Measurements from ENCODE around the gene ZNF580.

Gene ZNF580

DNA sequence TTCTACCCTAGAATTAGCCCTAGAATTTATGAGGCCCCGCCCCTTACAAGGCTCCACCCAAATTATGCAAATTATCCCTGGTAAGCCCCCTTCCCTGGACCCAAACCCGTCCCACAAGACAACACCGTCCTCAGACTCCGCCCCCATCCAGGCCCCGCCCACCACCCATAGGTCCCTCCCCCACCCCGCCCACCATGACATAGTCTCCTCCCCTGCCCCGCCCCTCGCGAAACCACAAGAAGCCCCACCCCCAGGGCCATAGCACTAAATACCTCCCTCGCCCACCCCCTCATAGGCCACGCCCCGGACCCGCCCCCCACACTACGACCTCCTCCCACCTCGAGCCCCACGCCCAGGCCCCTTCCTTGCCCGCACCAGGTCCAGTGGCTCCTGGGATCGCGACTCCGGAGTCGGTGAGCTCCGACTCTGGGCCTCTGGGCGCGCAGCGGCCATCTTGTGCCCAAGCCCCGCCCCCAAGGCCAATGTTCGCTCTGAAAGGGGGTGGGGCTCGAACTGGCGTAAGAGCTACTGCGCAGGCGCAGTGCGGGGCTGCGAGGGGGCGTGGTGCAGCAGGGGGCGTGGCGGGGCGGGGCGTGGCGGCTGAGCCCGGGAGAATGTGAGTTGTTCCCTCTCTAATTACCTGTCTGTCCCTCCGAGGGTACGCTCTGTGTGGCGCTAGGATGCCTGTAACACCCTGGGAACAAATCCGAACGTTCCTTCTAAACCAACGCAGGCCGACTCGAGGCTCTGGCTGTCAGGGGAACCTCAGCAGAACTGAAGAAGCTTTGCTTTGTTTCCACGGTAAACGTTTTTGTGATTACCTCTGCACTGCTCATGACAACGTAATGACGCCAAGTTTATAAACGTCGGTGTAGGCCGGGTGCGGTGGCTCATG, 16.4 kb upstream of the ZNF580 start, which contains the start of gene ZNF784:
Gene ZNF784, minus strand, starts transcription at position 458 of the 895 bp plus-strand sequence. Its CDS starts 5 bp downstream, at position 453.
- DNase-seq = no peak

DNA sequence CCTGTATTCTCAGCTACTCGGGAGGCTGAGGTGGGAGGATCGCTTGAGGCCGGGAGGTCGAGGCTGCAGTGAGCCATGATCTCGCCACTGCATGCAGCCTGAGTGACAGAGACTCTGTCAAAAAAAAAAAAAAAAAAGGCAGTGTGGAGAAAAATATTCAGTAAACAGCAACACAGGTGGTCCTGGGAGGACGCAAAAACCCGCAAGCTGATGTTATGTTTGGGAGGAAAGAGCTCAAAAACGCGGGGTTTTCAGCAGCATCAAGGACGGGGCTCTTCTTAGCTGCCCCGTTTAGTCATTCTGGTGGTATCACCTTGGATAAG, 15.8 kb upstream of the ZNF580 start:
- no peak for DNase-seq

DNA sequence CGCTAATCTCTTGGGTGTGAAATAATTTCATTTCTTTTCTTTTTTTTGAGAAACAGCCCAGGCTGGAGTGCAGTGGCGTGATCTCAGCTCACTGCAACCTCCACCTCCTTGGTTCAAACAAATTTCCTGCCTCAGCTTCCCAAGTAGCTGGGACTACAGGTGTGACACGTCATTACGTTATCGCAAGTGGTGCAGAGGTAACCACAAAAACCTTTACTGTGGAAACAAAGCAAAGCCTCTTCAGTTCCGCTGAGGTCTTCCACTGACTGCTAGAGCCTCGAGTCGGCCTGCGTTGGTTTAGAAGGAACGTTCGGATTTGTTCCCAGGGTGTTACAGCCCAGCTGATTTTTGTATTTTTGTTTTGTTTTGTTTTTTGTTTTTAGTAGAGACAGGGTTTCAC, 14.5 kb upstream of the ZNF580 start:
- DNase-seq = no peak

DNA sequence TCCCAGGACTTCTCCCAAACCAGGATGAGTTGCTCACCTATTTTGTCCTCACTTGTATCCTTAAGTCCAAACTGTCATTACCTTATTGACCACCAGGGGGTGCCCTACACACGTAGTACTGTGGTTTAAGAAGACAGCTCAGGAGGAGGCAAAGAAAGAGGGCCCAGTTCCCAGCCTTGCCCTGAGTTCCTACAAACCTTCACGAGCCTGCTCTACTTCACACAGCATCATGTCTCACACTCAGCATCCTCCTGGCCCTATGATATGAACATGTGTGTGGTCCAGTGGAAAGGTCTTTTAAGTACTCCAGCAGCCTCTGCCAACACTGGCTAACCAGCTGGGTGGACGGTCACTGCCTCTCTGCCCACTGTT, 8.4 kb upstream of the ZNF580 start:
- DNase-seq = peak; percentile 44

DNA sequence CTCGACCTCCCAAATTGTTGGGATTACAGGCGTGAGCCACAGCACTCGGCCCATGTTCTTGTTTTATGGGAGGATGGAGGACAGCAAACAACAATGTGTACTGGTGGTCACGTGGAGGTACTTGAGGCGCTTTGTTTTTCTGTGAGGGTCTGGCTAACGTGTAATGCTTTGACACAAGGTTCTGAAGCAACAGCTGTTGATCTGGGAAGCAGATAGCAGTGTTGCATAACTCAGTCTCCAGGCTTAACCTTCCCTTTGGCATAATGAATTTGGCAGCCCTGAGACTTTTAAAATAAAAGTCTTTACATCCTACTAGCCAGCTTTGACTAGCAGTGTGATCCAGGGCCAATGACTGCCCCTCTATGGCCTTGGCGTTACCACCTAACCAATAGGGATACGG, 6.9 kb upstream of the ZNF580 start:
- no peak for DNase-seq

DNA sequence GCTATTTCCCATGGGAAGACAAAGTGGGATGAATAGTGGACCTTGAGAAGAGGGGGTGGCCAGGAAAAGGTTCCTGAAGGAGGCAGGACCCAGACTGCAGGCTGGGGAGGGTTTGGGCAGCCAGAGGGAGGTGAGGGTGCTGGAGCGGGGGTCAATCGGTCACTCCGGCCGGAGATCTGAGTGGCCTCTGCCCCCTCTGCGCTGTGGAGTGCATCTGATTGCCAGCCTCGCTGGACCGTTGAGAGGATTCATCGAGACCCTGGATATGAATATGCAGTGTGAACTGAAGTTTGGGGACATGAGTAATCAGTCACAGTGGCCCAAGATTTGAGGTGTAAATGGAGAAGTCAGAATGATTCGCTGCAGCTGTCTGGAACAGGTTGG, 5.5 kb upstream of the ZNF580 start:
- no peak for DNase-seq

DNA sequence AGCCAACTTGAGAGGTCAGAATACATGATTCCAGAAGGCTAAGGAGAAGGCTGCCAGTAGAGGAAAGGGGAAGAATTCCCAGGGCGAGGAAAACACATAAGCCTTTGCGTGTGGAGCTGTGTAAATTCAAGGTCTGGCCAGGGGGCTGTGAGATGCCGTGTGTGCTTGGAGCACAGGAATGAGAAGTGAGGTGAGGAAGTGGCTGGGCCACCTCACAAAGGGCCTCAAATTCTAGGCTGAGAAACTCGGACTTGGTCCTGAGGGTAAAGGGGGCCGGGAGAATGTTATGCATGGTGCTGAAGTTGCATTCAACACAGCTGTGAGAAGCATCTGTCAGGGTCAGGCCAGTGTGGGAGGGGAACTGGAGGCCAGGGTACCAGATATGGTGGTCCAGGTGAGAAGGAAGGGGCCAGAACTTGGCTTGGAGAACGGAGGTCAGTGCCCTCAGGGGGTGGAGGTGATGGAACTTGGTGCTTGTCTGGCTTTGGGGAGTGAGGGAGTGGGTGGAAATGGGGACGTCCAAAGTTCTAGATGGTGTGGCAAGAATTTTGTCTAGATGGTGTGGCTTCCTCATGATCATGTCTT, 4.9 kb upstream of the ZNF580 start:
- no peak for DNase-seq

DNA sequence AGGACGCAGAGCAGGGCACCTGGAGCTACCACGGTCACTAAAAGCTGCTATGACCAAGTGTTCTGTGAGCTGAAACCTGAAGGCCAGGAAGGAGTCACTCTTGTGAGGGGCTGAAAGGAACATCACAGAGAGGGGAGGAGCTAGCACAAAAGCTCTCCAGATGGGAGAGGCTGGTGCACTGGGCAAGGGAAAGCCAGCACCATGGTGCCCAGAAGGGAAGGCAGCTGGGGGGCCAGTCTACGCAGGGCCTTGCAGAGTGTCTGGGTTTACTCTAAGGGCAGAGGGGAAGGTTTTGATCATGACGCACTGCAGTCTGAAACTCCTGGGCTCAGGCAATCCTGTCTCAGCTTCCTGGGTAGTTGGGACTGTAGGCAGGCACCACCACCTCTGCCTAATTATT, 4.1 kb upstream of the ZNF580 start:
- DNase-seq = no peak

DNA sequence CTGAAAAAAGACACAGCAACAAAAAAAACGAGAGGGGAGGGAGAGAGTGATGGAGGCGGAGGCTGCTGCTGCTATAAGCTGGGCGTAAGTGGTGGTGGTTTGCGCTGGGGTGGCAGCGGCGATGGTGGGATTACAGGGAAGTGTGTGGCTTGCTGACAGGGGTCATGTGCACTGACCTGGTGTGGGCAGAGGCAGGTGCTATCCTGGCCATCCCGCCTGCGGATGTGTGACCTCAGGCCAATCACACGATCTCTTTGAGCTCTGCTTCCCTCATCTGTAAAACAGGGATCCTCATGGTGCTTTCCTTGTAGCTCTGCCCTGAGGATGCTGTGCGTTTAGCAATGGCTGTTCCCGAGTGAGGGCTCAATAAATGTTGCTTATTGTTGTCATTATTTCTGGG, 3.3 kb upstream of the ZNF580 start:
- DNase-seq = no peak

DNA sequence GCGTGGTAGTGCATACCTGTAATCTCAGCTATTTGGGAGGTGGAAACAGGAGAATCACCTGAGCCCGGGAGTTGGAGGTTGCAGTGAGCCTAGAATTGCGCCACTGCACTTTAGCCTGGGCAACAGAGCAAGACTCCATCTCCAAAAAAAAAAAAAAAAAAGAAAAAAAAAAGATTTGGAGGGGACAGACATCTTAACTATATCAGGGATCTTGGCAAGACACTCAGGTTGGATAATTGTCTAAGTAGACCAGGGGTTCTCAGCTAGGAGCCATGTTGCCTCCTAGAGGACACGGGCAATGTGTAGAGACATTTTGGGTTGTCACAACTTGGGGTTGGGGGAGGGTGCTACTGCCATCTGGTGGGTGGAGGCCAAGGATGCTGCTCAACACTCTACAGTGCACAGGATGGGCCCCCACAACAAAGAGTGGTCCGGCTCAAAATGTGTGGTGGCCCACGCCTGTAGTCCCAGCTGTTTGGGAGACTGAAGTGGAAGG, 1.9 kb upstream of the ZNF580 start:
- DNase-seq = no peak

DNA sequence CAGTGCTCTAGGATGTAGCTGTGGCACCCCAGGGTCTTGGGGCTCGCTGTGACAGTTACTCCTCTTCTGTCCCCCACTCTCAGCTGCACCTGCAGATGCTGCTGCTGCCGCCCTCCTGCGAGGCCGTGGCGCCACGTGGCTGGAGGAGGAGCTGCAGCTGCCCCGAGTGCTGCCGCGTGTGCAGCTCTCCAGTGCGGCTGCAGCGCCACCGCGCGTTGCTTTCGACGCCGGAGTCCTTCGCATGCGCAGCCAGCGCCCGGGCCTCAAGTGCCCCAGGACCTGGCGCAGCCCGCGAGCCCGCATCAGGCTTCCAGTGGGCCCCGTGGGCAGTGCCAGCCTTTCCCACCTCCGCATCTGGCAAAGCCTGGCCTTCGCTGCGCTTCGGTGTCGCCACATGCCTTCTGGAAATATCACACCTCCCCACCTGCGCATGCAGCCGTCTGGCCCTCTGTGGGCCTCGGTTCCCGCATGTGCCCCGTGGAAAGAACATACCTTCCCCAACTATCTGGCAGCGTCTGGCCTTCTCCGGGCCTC, 692 bp upstream of the ZNF580 start:
- no peak for DNase-seq

DNA sequence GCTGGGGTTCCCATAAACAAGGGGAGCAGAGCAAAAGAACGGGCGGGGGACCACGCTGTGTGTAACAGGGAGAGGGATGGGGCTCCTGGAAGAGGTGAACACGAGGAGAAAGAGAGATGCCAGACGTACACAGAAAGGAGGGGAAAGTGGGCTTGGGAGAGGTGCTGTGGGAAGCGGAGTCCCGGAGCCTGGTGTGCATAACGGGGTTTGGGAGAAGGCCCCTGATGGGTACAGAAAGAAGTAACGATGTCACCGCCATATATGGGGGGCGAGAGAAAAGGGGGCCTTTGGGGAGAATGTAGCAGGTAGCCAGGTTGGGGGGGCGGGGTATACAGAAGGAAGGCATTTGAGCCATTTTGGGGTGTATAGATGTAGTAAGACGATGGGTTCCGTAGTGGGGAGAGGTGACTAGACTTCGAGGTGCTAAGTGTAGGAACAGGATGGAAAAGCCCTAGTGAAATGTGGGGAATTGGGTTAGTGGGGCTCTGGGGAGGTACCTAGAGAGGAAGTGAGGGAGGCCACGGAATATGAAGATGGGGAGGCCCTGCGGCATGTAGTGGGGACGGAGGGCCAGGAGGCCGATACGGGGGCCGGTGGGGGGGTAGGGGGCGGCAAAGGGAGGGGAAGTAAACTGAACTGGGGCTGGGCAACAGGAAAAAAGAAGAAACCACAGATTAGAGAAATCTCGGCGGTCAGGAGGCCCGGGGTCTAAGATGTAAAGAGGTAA, 787 bp downstream of the ZNF580 start:
- no peak for DNase-seq

DNA sequence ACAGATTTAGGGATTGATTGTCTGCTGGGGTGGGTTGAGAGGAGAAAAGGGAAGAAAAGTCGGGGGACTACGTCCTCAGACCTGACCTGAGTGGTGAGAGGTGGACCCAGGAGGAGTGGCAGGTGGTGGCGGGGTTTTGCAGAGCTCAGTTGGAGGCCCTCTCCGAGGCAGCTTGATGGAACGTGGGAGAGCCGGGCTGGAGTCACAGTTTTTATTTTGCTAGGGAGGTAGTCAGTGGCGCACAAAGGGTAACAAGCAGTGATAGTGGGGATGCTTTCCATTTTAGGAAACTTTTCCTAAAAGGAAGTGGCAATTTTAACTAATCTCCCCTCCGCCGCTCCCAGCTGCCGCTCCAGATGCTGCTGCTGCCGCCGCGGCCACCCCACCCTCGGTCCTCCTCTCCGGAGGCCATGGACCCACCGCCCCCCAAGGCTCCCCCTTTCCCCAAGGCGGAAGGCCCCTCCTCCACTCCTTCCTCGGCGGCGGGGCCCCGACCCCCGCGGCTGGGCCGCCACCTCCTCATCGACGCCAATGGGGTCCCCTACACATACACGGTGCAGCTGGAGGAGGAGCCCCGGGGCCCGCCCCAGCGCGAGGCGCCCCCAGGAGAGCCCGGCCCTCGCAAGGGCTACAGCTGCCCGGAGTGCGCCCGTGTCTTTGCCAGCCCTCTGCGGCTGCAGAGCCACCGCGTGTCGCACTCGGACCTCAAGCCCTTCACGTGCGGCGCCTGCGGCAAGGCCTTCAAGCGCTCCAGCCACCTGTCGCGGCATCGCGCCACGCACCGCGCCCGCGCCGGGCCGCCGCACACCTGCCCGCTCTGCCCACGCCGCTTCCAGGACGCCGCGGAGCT, 1.6 kb downstream of the ZNF580 start:
- no peak for DNase-seq

DNA sequence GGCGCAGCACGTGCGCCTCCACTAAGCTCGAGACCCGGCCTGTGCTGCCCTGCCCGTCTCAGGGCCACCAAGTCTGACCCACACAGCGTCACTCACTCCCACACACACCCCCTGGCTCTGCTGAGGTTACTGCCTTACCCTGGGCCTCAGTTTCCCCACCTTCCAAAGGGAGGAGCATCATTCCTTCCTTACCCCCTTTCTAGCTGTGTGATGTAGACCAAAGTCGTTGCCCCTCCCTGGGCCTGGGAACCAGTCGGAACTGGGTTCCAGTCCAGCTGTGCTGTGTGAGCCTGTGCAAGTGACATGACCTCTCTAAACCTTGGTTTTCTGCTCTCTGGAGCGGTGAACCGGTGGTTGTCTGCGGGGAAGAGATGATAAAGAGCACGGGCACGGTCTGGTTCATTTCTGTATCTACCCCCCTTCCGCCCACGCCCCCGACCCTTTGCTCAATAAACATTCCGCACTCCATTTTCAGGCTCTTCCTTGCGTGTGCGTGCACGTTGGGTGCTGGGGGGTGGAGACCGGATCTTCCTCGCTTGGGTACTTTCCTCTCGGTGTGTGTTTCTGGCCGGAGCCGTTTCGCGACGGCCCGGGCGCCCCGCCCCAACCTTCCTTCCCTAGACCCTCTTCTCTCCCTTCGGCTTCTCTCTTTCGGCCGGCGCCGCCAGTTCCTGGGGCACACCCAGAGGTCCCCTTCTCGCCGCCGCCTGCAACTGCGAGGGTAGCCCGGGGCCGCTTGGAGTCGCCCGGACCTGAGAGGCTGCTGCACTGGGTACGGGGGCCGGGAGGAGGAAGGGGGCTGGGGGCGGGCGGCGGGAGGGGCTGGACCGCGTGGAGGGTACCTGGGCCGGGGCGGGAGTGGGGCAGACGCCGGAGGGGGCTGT, 2.4 kb downstream of the ZNF580 start, which contains the start of gene ZNF581:
Gene ZNF581, plus strand, starts transcription at position 647 of the 884 bp plus-strand sequence. CDS start 923 bp downstream, outside the sequence.
- DNase-seq = no peak

DNA sequence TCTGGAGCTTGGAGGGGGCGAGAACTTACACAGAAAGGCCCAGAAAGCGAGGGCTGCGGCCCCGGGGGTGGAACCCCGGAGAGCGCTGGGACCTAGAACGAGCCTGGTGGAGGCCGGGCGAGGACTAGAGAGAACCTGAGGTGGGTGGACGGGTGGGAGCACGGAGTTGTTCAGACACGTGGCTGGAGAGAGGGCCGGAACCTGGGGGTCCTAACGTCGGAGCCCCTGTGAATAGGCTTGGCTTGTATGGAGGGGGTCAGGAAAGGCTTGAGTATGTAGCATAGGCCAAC, 3.0 kb downstream of the ZNF580 start:
- no peak for DNase-seq

DNA sequence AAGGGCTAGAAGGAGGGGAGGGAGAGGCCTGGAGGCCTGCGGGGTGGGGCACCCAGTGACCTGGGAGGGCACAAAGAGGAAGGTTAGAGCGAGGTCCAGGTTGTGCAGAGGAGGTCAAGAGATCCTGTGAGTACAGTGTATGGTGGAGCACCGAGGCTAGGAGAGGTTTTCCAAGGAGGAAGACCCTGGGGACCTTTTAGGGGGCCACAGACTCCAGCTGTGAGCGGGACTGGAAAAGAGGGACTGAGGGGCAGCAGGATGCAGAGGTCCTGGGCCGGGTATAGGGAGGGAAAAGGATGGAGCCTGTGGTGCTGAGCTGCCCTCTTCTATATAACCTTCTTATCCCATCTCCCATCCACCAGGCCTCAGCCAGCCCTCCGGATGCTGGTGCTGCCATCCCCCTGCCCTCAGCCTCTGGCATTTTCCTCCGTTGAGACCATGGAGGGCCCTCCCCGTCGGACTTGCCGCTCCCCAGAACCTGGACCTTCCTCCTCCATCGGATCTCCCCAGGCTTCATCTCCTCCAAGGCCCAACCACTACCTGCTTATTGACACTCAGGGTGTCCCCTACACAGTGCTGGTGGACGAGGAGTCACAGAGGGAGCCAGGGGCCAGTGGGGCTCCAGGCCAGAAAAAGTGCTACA, 3.5 kb downstream of the ZNF580 start:
- DNase-seq = no peak

DNA sequence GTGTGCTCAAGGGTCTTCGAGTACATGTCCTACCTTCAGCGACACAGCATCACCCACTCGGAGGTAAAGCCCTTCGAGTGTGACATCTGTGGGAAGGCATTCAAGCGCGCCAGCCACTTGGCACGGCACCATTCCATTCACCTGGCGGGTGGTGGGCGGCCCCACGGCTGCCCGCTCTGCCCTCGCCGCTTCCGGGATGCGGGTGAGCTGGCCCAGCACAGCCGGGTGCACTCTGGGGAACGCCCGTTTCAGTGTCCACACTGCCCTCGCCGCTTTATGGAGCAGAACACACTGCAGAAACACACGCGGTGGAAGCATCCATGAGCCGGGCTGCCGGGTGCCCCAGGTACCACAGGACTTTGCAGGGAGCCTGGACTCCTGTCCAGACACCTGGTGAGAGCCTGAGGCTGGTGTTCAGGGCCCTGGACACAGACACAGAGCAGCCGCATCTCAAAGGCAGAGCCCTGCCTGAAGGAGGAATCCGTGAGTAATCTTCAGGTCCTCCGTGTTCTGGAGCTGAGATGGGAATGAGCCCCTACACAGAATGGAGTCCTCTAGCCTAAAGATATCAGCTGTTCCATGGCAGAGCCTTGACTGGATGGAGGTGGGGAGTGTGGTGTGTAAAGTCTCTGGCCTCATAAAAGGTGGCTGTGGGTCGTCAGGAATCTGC, 4.2 kb downstream of the ZNF580 start:
- no peak for DNase-seq

DNA sequence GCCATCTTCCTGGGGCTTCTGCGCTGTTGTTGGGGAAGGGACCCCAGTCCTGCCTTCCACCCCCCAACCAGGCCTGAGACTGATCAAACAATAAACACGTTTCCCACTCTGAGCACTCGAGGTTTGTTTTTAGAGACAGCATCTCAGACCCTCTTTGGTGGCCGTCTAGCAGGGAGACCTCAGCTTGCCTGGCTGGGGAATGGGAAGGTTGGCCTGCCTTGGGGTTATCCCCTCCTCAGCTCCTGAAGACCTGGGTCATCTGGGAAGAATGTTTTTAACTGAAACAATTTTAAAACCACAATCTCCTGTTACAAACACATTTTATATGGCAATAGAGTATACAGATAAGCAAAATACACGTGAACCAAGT, 4.7 kb downstream of the ZNF580 start:
- DNase-seq = no peak

DNA sequence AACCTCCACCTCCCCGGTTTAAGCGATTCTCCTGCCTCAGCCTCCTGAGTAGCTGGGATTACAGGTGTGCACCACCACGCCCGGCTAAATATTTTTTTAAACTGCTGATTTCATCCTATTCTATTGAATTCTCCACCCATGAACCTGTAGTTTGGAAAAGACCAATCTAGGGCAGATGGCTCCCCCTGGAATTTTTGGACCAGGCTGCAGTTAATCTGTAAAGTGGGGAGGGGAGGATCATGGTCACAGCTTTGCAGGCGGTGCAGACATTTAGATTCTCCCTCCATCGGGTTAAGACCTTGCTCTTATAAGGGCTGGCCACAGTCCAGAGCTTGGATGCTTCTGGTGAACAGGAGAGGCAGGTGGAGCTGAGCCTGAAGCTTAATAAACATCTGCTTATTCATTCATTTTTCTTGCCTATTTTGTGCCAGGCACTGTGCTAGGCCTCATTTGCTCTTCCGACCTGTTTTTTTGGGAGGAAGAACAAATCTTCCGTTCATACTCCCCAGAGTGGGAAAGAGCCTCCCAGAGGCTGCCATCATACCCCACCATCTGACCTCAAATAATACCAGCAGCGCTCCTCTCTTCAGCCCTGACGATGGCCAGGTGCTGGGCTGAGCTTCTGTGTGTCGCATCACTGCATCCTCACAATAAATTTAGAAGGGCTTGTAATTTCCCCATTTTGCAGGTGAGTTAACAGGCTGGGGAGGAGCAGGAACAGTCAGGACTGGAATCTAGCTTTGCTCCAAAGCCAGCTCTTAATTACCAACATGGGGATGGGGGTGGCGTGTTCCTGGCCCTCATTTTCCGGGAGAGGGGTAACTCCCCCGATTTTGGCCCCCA, 6.3 kb downstream of the ZNF580 start:
- DNase-seq = no peak
